Measurements from ENCODE around the gene TMEM131. TPM values are rescaled to one million over a fixed set of nuclear protein-coding genes. Genes with fewer than 3 reads are reported as not detected.
"Not testable (repeated sequence)": the region's sequence is repeated elsewhere in the genome, so short reads cannot be mapped to it uniquely, and the experiment has no call there.

The TMEM131 gene
- total RNA-seq, 1 donor from 2014 or later = 58.8 TPM

DNA sequence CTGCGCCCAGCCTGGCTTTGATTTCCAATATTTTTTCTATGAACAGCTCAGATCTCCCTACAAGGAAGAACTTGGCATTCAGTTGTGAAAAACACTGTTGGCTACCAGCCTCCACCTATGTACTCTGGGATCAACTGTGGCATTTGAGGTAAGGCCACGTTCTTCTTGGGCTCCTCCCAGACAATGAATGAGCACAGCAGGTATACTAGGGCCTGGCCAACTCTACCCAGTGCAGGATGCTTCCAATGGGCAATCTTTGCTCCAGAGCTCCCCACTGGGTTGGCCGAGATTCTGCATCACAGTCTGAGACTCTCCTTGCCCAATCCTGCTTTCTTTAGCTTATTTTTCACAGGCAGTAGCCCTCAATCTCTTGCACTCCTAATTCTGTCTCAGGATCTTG is 75.9 kb downstream of the TMEM131 start:
- peaks cover 7% of the 10 kb centered on the region for H3K36me3 Mint-ChIP-seq (ENCODE audit: insufficient read depth)
- no peak for TF ChIP-seq CTCF (IDR thresholded peaks at IDR 0.05; ENCODE audit: unreplicated experiment)
- no peak overlapping the region for H3K4me3 Mint-ChIP-seq (ENCODE audit: low read depth)
- no peak for DNase-seq (ENCODE audit: low spot score, unreplicated experiment)
- H3K4me1 Mint-ChIP-seq (ENCODE audit: low read depth) = no peaks in the 10 kb centered on the region
- H3K27me3 Mint-ChIP-seq = no peaks in the 10 kb centered on the region
- H3K27ac Mint-ChIP-seq = no peak overlapping the region
- H3K9me3 Mint-ChIP-seq (ENCODE audit: low read depth) = no peaks in the 10 kb centered on the region

DNA sequence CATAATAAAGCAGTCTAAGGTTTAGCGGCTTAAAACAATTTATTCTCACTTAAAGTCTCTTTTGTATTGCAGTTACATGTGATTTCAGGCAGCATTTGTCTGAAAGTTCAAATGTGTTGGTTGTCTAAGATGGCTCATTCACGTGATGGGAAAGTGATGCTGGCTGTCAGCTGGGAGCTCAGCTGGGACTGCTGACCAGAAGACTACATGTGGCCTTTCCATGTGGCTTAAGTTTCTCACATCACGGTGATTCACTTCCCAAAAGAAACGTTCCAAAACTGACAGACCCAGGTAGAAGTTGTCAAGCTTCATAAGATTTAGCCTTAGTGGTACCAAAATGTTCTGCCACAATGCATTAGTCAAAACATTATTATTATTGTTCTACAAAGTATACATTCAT is 76.9 kb downstream of the TMEM131 start:
- H3K4me1 Mint-ChIP-seq (ENCODE audit: low read depth) = no peaks in the 10 kb centered on the region

DNA sequence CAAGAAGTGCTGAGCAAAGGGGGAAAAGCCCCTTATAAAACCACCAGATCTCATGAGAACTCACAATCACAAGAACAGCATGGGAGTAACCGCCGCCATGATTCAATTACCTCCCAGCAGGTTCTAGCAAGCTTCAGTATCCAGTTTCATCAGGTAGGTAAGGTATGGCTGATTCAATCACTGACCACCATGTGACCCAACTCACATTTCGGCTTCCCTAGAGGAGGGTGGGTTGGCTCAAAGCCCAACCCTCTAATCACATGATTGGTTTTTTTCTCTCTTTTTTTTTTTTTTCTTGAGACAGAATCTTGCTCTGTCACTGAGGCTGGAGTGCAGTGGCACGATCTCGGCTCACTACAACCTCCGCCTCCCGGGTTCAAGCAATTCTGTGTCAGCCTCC is 78.1 kb downstream of the TMEM131 start:
- not testable (repeated sequence) for H3K4me1 Mint-ChIP-seq (ENCODE audit: low read depth); H3K27me3 Mint-ChIP-seq; H3K36me3 Mint-ChIP-seq (ENCODE audit: insufficient read depth); H3K27ac Mint-ChIP-seq; DNase-seq (ENCODE audit: low spot score, unreplicated experiment); H3K9me3 Mint-ChIP-seq (ENCODE audit: low read depth); H3K4me3 Mint-ChIP-seq (ENCODE audit: low read depth)

More for the DNA sequence above, 76.9 kb downstream of the TMEM131 start:
- no peak overlapping the region for H3K4me3 Mint-ChIP-seq (ENCODE audit: low read depth)
- no peak for TF ChIP-seq CTCF (IDR thresholded peaks at IDR 0.05; ENCODE audit: unreplicated experiment)
- DNase-seq (ENCODE audit: low spot score, unreplicated experiment) = no peak
- H3K27ac Mint-ChIP-seq = no peak overlapping the region
- peaks cover 6% of the 10 kb centered on the region for H3K36me3 Mint-ChIP-seq (ENCODE audit: insufficient read depth)
- H3K27me3 Mint-ChIP-seq = no peaks in the 10 kb centered on the region
- H3K9me3 Mint-ChIP-seq (ENCODE audit: low read depth) = no peaks in the 10 kb centered on the region

DNA sequence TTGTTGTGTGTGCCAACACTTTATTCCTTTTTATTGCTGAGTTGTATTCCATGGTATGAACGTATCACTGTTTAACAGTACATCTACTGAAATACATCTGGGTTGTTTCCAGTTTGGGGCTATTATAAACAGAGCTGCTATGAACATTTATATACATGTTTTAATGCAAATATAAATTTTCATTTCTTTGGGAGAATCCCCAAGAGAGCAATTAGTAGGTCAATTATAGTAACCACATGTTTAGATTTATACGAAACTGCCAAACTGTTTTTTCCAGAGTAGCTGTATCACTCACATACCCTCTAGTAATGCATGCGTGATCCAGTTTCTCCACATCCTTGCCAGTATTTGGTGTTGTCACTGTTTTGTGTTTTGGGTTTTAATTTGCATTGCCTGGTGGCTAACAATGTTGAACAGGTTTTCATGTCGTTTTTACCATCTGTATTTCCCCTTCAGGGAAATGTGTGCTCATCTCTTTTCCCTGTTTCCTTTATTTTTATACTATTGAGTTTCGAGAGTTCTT is 81.0 kb downstream of the TMEM131 start:
- H3K27me3 Mint-ChIP-seq = no peaks in the 10 kb centered on the region
- no peak overlapping the region for H3K4me3 Mint-ChIP-seq (ENCODE audit: low read depth)
- H3K36me3 Mint-ChIP-seq (ENCODE audit: insufficient read depth) = peaks cover 15% of the 10 kb centered on the region
- no peak for DNase-seq (ENCODE audit: low spot score, unreplicated experiment)
- no peak for TF ChIP-seq CTCF (IDR thresholded peaks at IDR 0.05; ENCODE audit: unreplicated experiment)
- H3K27ac Mint-ChIP-seq = no peak overlapping the region
- peaks cover 6% of the 10 kb centered on the region for H3K4me1 Mint-ChIP-seq (ENCODE audit: low read depth)
- peaks cover 5% of the 10 kb centered on the region for H3K9me3 Mint-ChIP-seq (ENCODE audit: low read depth)

DNA sequence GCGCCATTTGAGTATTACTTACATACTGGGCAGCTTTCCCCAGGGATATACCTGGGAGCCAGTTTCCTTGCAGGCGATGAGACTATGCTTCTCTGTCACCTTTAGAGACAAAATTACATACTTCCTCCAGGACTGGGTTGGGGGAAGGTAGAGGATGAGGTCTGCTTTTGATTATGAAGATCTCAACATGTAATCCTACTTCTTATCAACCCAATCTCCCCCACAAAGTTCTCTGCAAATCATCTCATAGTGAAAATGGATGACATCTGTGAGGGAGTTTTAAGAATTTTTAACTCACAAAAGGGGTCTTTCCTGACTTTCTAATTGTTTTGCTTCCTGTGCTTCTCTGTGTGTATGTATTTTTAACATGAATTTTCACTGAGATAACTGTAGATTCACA is 81.9 kb downstream of the TMEM131 start:
- Mint-ChIP-seq H3K36me3 (ENCODE audit: insufficient read depth) (peaks cover 17% of the 10 kb centered on the region), H3K9me3 (ENCODE audit: low read depth) (peaks cover 5% of the 10 kb centered on the region)

More for the DNA sequence above, 81.9 kb downstream of the TMEM131 start:
- Mint-ChIP-seq H3K4me3 (ENCODE audit: low read depth) (no peak overlapping the region), H3K4me1 (ENCODE audit: low read depth) (peaks cover 8% of the 10 kb centered on the region), H3K27me3 (no peaks in the 10 kb centered on the region), H3K27ac (no peak overlapping the region)
- no peak for TF ChIP-seq CTCF (IDR thresholded peaks at IDR 0.05; ENCODE audit: unreplicated experiment)
- DNase-seq (ENCODE audit: low spot score, unreplicated experiment) = no peak
